K562 (cell line): ENCODE measurements around the gene NRXN2. TPM values are rescaled to one million over a fixed set of nuclear protein-coding genes. Genes with fewer than 3 reads are reported as not detected.

Source experiments
- BCL6 ChIP-seq: fragments of 250-450 bp; sonication (Bioruptor Pico); IDR thresholded peaks from 2 replicates; pipeline ENCODE4 v1.4.0; 2020
- BCLAF1 ChIP-seq, 2 experiments: fragments of 450-650 bp in 1 of 2; IDR thresholded peaks; 2 replicates each; pipeline ENCODE4 v1.6.1; 2011 to 2017; ENCODE audit warnings: low read depth in 2 of 2, antibody characterized with exemption in 1 of 2, borderline replicate concordance in 1 of 2, low read length in 1 of 2, mild to moderate bottlenecking in 1 of 2, mixed read lengths in 1 of 2; ENCODE audit not compliant: control insufficient read depth in 1 of 2
- BHLHE40 ChIP-seq: IDR thresholded peaks from 2 replicates; pipeline ENCODE4 v1.6.1; 2011; ENCODE audit warnings: low read length, improper control_type of control experiment
- BRF1 ChIP-seq: IDR thresholded peaks from 3 replicates; pipeline ENCODE4 v1.6.1; 2011; ENCODE audit warnings: borderline replicate concordance, mild to moderate bottlenecking; ENCODE audit not compliant: insufficient read length; ENCODE audit errors: extremely low read depth
- DIDO1 ChIP-seq: fragments of 450-650 bp; IDR thresholded peaks from 2 replicates; pipeline ENCODE4 v1.6.1; 2016; ENCODE audit warnings: low read depth, missing biosample characterization, missing genetic modification characterization
- EHMT2 ChIP-seq: fragments of 450-650 bp; IDR thresholded peaks from 2 replicates; pipeline ENCODE4 v1.6.1; 2018; ENCODE audit warnings: antibody characterized with exemption
- KLF6 ChIP-seq: fragments of 250-450 bp; sonication (Bioruptor Pico); IDR thresholded peaks from 2 replicates; pipeline ENCODE4 v1.4.0; 2020; ENCODE audit warnings: mild to moderate bottlenecking, moderate library complexity, borderline replicate concordance
- NUFIP1 ChIP-seq: fragments of 450-650 bp; IDR thresholded peaks from 2 replicates; pipeline ENCODE4 v1.6.1; 2018; ENCODE audit not compliant: partially characterized antibody
- POLR2AphosphoS5 ChIP-seq: IDR thresholded peaks from 2 replicates; pipeline ENCODE4 v1.6.1; 2011; ENCODE audit warnings: mild to moderate bottlenecking, low read depth, low read length, moderate library complexity; ENCODE audit not compliant: control insufficient read depth, insufficient read depth
- TAF1 ChIP-seq: IDR thresholded peaks from 2 replicates; pipeline ENCODE4 v1.6.1; 2011; ENCODE audit warnings: mild to moderate bottlenecking, low read length, moderate library complexity; ENCODE audit not compliant: insufficient read depth, control insufficient read depth, severe bottlenecking; ENCODE audit errors: extremely low read depth
- ZKSCAN1 ChIP-seq: fragments of 150-350 bp; IDR thresholded peaks from 2 replicates; pipeline ENCODE4 v1.6.1; 2016; ENCODE audit warnings: low read depth, low read length
- ZMIZ1 ChIP-seq, 2 experiments: fragments of 150-350 bp in 1 of 2; IDR thresholded peaks; 2 replicates each; pipeline ENCODE4 v1.6.1; 2012 to 2016; ENCODE audit warnings: low read depth in 2 of 2, low read length in 2 of 2, mild to moderate bottlenecking in 1 of 2, moderate library complexity in 1 of 2
- ZNF23 ChIP-seq: fragments of 250-450 bp; sonication (Bioruptor Pico); IDR thresholded peaks from 2 replicates; pipeline ENCODE4 v1.4.0; 2020; ENCODE audit warnings: mild to moderate bottlenecking
- ZNF586 ChIP-seq: fragments of 450-650 bp; formaldehyde crosslinking; conservative IDR thresholded peaks from 2 replicates; pipeline ENCODE4 v1.4.0; 2020; ENCODE audit warnings: mild to moderate bottlenecking, moderate library complexity
- ZNF76 ChIP-seq: fragments of 250-450 bp; sonication (Bioruptor Pico); IDR thresholded peaks from 2 replicates; pipeline ENCODE4 v1.4.0; 2020; ENCODE audit warnings: mild to moderate bottlenecking, moderate library complexity, borderline replicate concordance
- polyA plus RNA-seq, 8 experiments: library from polyadenylated mRNA; depleted of rRNA in 4 of 8; stranded (reverse) in 5 of 8; unstranded in 3 of 8; fragments of >200 nt; fragmentation: Nextera tagmentation in 2 of 8; fragmentation: Illumina TruSeq in 1 of 8; extraction: Ambion mirVana in 2 of 8; extraction: Trizol in 1 of 8; gene quantifications; 2 replicates each; pipeline versions ENCODE4 v1.2.1 to v1.2.3, GENCODE V29; 2011 to 2014; ENCODE audit warnings: inconsistent platforms in 1 of 8, missing spikeins in 1 of 8
- total RNA-seq, 7 experiments: library from RNA; depleted of rRNA in 6 of 7; stranded (reverse); fragments of >200 nt in 6 of 7; fragmentation: Illumina TruSeq in 2 of 7; extraction: Trizol in 2 of 7; gene quantifications; 2 replicates each; pipeline versions ENCODE4 v1.2.1 to v1.2.3, GENCODE V29; 2011 to 2021; ENCODE audit warnings: low replicate concordance in 1 of 7
- TF ChIP-seq, protein P1 (sequence below), 2 experiments: fragments of 450-650 bp in 1 of 2; sonication (generic) in 1 of 2; formaldehyde crosslinking in 1 of 2; IDR thresholded peaks in 1 of 2; conservative IDR thresholded peaks in 1 of 2; 2 replicates each; pipeline versions ENCODE4 v1.6.1 to v1.8.1; 2016 to 2023; ENCODE audit warnings: mild to moderate bottlenecking in 2 of 2, moderate library complexity in 2 of 2, inconsistent platforms in 1 of 2, missing genetic modification reagents in 1 of 2
- TF ChIP-seq, protein P2 (sequence below): sonication (generic); formaldehyde crosslinking; IDR thresholded peaks from 2 replicates; pipeline ENCODE4 v1.8.1; 2022; ENCODE audit warnings: missing genetic modification reagents

Gene NRXN2
- total and polyA plus RNA-seq, 9 of the 15 experiments (the other 6 are each of a cell fraction or from before 2014, with no cell fraction given), result 0.07 to 0.47 (median 0.15) TPM; not detected in 4

DNA sequence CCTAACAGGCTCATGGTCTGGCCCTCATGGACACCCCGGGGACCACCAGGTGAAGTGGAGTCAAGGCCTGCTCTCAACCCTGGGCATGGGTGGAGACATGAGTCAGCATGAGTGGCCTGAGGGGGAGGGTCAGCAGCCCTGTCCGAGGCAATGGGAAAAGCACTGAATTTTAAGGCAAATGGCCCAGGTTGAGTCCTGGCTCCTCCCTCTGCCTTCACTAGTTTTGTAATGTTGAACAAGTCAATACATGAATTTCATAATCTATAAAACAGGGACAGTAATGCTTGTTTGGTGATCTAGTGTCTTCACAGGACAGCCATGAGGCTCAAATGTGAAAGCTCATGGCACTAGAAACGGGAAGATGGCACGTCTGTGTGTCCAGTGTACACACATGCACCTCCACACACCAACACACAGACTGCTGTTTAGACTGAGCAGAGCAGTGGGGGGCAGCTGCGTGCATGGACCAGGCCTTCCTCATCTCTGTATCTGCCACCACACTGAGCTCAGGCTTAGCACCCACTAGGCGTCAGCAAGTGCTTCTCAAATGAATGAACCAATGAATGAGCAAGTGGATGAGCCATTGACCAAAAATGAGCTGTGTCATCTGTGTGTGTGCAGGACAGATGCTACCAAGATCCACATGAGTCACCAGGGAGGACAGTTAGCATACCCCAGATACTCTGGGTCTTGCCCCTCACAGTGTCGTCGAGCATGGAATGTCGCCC lies 63.4 kb downstream of the NRXN2 start (continued):
- no peak for TF ChIP-seq POLR2AphosphoS5
- peak; percentile 7 for TF ChIP-seq NUFIP1
- no peak for TF ChIP-seq ZNF76 (CRISPR knock-in tag)
- no peak for TF ChIP-seq BRF1
- TF ChIP-seq, protein P1, sequence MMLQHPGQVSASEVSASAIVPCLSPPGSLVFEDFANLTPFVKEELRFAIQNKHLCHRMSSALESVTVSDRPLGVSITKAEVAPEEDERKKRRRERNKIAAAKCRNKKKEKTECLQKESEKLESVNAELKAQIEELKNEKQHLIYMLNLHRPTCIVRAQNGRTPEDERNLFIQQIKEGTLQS (IDR thresholded peaks at IDR 0.05), result peak; percentile 95
- TF ChIP-seq, protein P1 (CRISPR knock-in tag; conservative IDR thresholded peaks at IDR 0.05), result peak; percentile 78; the same call in 1 of the 2 replicates
- no peak for TF ChIP-seq BCL6
- no peak for TF ChIP-seq TAF1
- TF ChIP-seq ZMIZ1 (IDR thresholded peaks at IDR 0.05; ENCODE audit: low read depth in 2 of 2, low read length in 2 of 2), result 0 out of 4 replicates have a peak, but pooled peaks of 1 of the 2 experiments have one; percentile 46
- 0 out of 2 replicates have a peak, but pooled peaks have one; percentile 23 for TF ChIP-seq DIDO1 (tag)
- TF ChIP-seq KLF6 (CRISPR knock-in tag), result no peak
- no peak for TF ChIP-seq ZNF23 (CRISPR knock-in tag)
- TF ChIP-seq EHMT2, result peak; percentile 39; the same call in 1 of the 2 replicates
- no peak for TF ChIP-seq ZNF586
- no peak for TF ChIP-seq BCLAF1 (IDR thresholded peaks at IDR 0.05; ENCODE audit: borderline replicate concordance in 1 of 2, control insufficient read depth in 1 of 2, low read depth in 2 of 2, low read length in 1 of 2)
- peak; percentile 62; the same call in 1 of the 2 replicates for TF ChIP-seq BHLHE40
- TF ChIP-seq, protein P2, sequence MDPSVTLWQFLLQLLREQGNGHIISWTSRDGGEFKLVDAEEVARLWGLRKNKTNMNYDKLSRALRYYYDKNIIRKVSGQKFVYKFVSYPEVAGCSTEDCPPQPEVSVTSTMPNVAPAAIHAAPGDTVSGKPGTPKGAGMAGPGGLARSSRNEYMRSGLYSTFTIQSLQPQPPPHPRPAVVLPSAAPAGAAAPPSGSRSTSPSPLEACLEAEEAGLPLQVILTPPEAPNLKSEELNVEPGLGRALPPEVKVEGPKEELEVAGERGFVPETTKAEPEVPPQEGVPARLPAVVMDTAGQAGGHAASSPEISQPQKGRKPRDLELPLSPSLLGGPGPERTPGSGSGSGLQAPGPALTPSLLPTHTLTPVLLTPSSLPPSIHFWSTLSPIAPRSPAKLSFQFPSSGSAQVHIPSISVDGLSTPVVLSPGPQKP (CRISPR knock-in tag), result no peak
- peak; percentile 43; the same call in 1 of the 2 replicates for TF ChIP-seq ZKSCAN1
